GM18526 (cell line): ENCODE data around the gene ADCY6.

Source experiments
- POLR2A ChIP-seq: IDR thresholded peaks from 3 replicates; pipeline ENCODE4 v1.6.1; 2011; ENCODE audit not compliant: insufficient read length; ENCODE audit errors: extremely low read depth

The ADCY6 gene

DNA sequence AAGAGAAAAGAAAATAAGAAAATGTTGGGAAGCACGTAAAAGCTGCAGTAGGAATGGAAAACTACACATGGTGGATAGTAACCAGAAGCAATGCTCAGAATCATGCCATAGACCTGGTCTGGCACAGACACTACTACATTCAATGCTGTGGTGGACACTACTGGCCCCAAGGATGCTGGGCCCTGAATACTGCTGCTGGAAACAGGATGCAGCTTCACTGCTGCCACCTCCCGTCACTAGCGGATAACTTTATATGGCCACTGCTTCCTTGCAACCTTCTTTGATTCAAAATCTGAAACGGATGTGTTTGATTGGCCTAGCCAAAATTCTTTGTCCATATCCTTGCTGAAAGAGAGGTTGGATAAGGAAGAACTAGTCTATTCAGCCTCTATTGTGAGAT lies 30.7 kb downstream of the ADCY6 start:
- TF ChIP-seq POLR2A, result no peak

DNA sequence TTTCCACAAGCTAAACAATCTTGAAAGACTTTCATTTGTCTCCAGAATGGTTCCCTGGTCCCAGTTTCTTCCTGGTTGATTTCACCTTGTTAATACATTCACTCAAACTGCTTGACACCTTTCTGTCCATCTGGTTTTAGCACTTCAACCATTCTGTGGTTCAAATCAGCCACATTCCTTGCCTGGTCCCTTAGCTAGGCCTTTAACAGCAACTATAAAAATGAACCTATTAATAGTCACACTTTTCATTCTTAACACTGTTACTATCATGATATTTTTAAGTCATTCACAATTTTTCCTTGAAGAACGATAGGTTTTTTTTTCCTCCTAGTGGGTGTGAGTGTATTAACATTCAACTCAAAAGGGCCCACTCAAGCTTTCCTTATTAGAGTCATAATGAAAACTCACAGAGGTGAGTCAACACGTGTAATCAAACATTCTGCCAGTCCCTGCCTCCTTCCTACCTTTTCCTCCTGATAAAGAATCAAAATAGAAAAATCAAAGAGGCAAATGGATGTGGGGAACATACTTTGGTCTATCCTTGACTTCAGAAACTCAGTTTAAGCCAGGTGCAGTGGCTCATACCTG lies 38.0 kb downstream of the ADCY6 start:
- TF ChIP-seq POLR2A, result no peak

DNA sequence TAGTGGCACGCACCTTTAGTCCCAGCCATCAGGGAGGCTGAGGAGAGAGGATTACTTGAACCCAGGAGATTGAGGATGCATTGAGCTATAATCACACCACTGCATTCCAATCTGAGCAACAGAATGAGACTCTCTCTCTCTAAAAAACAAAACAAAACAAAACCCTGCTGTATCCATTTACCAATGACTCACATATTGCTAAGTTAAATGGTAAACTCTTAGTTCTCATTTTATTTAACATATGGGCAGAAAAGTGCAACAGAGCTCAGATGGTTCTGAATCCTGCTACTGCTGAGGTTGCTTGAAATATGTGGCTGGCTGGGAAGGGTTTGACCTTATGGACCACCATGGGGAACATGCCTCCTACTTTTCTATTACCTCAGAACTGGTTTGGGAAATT lies 38.7 kb downstream of the ADCY6 start:
- TF ChIP-seq POLR2A, result no peak

DNA sequence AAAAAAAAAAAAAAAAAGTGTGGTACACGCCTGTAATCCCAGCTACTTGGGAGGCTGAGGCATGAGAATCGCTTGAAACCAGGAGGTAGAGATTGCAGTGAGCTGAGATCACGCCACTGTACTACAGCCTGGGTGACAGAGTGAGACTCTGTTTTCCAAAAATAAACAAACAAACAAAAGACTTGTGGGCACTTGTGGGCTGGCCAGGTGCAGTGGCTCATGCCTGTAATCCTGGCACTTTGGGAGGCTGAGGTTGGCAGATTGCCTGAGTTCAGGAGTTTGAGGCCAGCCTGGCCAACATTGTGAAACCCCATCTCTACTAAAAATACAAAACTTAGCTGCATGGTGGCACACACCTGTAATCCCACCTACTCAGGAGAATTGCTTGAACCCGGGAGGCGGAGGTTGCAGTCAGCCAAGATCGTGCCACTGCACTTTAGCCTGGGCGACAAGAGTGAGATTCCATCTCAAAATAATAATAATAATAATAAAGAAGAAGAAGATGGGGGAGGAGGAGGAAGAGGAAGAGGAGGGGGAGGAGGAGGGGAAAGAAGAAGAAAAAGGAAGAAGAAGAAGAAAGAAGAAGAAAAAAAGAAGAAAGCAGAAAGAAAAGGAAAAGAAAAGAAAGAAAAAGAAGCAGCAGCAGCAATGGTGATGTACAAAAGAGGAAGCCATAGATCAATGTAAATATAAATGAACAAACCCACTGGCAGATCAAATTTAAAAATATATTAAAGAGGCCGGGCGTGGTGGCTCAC lies 44.5 kb downstream of the ADCY6 start:
- TF ChIP-seq POLR2A, result no peak

DNA sequence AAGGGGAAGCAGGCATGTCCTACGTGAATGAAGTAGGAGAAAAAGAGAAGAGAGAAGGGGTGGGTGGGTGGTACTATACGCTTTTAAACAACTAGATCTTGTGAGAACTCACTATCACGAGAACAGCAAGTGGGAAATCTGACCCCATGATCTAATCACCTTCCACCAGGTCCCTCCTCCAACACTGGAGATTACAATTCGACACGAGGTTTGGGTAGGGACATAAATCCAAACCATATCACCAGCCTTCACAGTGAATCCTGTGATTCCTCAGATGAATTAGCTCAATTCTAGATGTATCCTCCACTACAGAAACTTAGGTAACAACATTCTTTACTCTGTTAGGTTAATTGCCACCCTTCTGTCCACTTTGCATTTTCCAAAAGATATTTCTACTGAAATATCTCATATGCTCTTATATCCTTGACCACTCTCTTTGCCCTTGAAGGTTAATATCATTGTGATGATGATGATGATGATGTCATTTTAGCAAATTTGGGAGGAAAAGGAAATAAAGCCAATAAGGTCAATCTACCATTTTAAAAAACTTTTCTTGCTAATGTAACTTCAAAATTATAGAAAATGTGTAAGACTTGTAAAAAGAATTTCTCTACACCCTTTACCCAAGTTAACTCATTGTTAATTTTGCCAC lies 49.1 kb downstream of the ADCY6 start:
- no peak for TF ChIP-seq POLR2A

DNA sequence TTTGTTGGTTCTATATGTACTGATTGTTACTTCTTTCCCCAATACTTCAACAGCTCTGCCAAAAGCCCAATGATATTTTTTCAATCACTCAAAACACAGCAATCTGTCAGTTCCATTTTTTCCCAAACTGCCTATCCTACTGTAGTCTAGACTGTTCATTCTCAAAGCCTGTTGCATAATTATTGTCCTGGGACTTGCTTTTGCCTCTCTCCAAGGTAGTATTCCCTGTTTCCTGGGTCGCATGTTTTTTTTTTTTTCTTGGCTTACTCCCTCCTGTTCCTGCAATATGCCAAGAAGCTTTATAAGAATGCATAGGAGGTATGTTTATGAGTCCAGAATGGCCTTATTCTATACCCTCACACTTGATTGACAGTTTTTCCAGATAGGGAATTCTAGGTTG lies 52.4 kb downstream of the ADCY6 start:
- no peak for TF ChIP-seq POLR2A

DNA sequence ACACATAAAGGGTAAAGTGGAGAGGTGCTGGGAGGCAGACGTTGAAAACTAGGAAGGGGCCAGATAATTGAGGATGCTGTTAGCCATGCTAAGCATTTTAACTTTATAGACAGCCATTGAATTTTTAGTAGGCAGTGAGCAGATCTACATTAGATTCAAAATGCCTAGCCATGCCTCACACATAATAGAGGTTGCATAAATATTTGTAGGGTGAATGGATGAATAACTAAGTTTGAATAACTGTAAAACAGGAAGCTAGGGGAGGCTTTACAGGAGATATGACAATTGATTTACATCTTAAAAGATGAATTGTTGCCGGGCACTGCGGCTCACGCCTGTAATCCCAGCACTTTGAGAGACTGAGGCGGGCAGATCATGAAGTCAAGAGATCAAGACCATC lies 60.1 kb downstream of the ADCY6 start:
- no peak for TF ChIP-seq POLR2A

DNA sequence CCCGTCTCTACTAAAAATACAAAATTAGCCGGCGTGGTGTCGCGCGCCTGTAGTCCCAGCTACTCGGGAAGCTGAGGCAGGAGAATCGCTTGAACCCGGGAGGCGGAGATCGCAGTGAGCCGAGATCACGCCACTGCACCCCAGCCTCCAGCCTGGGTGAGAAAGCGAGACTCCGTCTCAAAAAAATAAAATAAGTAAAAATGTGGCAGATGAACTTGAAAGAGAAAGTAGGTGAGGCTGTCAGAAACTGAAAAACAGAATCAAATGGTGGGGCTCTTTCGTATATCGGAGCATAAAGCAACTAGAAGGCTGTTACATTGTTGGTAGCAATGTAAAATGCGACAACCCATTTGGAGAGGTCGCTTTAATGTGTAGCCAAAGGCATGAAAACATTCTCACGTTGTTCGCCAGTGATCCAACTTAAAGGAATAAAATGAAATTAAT lies 71.6 kb downstream of the ADCY6 start:
- TF ChIP-seq POLR2A, result no peak

DNA sequence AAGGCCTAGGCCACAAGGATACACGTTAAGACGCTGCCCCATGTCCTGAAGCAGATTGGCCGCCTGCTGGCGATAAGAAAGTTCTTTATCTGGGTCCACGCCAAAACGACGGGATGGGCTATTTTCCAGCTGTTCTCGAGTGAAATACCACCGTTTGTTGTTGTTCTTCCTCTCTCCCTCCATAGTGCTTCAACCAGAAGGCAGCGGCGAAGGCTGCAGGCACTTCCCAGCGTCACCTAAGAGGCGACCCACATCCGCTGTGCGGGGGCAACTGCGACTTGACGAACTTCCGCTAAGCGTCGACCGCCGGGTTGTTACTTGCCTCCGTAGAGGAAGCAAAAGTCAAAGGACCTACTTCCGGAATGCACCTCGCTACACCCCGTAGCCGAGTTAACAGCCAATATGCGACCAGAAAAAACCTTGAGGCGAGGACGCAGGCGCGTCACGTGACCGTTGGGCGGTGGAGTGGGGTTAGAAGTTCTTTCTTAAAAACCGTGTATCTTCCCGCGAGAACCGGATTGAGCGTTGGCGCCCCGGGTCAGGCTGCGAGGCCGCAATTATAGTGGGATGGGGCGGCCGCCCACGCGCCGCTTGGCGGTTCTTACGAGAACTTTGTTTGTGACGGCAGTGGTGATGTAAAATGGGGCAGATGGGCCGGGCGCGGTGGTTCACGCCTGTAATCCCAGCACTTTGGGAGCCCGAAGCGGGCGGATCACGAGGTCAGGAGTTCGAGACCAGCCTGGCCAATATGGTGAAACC lies 72.2 kb downstream of the ADCY6 start, which contains the start of gene CCNT1:
Gene CCNT1, minus strand, starts transcription at position 215 of the 759 bp plus-strand sequence. Its CDS starts 32 bp downstream, at position 183.
- peak; percentile 63 for TF ChIP-seq POLR2A
